ENCODE measurements around the gene HDAC4. TPM values are rescaled to one million over a fixed set of nuclear protein-coding genes. Genes with fewer than 3 reads are reported as not detected.

The HDAC4 gene
- total and polyA plus RNA-seq, 9 of the 15 experiments (the other 6 are each of a cell fraction or from before 2014, with no cell fraction given): 0.11 to 20.2 (median 4.0) TPM

DNA sequence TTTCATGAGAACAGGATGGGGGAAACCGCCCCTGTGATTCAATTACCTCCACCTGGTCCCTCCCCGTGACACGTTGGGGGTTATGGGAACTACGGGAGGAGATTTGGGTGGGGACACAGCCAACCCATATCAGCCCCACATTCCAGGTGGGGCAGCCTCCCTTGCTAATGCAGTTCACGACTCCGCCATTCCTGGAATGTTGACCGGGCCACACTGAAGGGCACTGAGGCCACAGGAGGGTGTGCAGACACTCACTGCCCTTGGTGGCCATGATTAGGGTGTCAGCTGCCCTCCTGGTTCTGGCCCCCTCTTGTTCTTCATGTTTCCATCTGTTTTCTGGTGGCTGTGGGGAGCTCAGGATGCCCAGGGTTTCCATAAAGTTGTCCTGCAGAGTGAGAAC lies 376.6 kb downstream of the HDAC4 start:
- no peak for ATAC-seq
- no peaks in the 10 kb centered on the region for H3K9me3 ChIP-seq (replicated peaks; ENCODE audit: control insufficient read depth, insufficient read depth, low read depth, low read length)
- no peaks in the 10 kb centered on the region for H3K79me2 ChIP-seq (ENCODE audit: control insufficient read depth, insufficient read depth, low read length)
- H3K4me3 ChIP-seq: no peak overlapping the region
- no peak overlapping the region for H3K27ac ChIP-seq (ENCODE audit: extremely low read depth, low read depth, low read length)
- no TSS peak for BruUV-seq (replicated peaks)
- WGBS (ENCODE audit: insufficient coverage, low coverage, missing lambda C conversion rate): 0% methylated on average over 6 of the region's 7 CpGs
- CTCF ChIA-PET (ENCODE audit: low intra/inter-chr PET ratio): no interaction called here
- POLR2A ChIA-PET: interaction anchor here (0.7 kb wide), 1 partner anchor 100 kb away, joined by 3 read pairs; no protein-coding TSS in a partner anchor
- no peak overlapping the region for H3K4me2 ChIP-seq (ENCODE audit: insufficient read depth, low read length)
- in situ Hi-C loops (cut with MboI): no loop called here
- peaks cover 15 to 80% of the 10 kb centered on the region in 2 experiments; a peak in 4 of 5 replicates for H3K27me3 ChIP-seq (ENCODE audit: control insufficient read depth in 2 of 2, insufficient read depth in 2 of 2, low read length in 2 of 2)
- intact Hi-C loops (cut with micrococcal nuclease): no loop called here
- no peaks in the 10 kb centered on the region for H3K36me3 ChIP-seq (ENCODE audit: control insufficient read depth, insufficient read depth, low read length)
- no peak overlapping the region for H2AFZ ChIP-seq (ENCODE audit: low read depth, low read length)
- no peak for DNase-seq (ENCODE audit: extremely low read depth in 1 of 4, low spot score in 3 of 4)
- no peaks in the 10 kb centered on the region for H3K9me1 ChIP-seq (ENCODE audit: control insufficient read depth, insufficient read depth, low read length)
- H3K9ac ChIP-seq (ENCODE audit: insufficient read depth in 1 of 2, low read depth in 2 of 2, low read length in 2 of 2): no peak overlapping the region
- no peak for FAIRE-seq
- H3K4me1 ChIP-seq (replicated peaks in 1 of 2; ENCODE audit: control insufficient read depth in 2 of 2, insufficient read depth in 2 of 2, low read length in 2 of 2): peaks cover 0 to 4% of the 10 kb centered on the region in 2 experiments; a peak in 2 of 5 replicates
- H4K20me1 ChIP-seq (replicated peaks; ENCODE audit: control insufficient read depth, insufficient read depth, low read length): no peaks in the 10 kb centered on the region
- TF ChIP-seq ELK3 (CRISPR knock-in tag; IDR thresholded peaks at IDR 0.05) (no peak), MIER1 (IDR thresholded peaks at IDR 0.05; ENCODE audit: low read depth) (no peak), POLR2AphosphoS2 (IDR thresholded peaks at IDR 0.05; ENCODE audit: low read length) (no peak), RREB1 (CRISPR knock-in tag; IDR thresholded peaks at IDR 0.05) (no peak)
- TF ChIP-seq, protein P1, sequence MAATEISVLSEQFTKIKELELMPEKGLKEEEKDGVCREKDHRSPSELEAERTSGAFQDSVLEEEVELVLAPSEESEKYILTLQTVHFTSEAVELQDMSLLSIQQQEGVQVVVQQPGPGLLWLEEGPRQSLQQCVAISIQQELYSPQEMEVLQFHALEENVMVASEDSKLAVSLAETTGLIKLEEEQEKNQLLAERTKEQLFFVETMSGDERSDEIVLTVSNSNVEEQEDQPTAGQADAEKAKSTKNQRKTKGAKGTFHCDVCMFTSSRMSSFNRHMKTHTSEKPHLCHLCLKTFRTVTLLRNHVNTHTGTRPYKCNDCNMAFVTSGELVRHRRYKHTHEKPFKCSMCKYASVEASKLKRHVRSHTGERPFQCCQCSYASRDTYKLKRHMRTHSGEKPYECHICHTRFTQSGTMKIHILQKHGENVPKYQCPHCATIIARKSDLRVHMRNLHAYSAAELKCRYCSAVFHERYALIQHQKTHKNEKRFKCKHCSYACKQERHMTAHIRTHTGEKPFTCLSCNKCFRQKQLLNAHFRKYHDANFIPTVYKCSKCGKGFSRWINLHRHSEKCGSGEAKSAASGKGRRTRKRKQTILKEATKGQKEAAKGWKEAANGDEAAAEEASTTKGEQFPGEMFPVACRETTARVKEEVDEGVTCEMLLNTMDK (IDR thresholded peaks at IDR 0.05; ENCODE audit: borderline replicate concordance, insufficient read depth, low read depth, low read length, poor library complexity, severe bottlenecking): no peak
- TF ChIP-seq, protein P2, sequence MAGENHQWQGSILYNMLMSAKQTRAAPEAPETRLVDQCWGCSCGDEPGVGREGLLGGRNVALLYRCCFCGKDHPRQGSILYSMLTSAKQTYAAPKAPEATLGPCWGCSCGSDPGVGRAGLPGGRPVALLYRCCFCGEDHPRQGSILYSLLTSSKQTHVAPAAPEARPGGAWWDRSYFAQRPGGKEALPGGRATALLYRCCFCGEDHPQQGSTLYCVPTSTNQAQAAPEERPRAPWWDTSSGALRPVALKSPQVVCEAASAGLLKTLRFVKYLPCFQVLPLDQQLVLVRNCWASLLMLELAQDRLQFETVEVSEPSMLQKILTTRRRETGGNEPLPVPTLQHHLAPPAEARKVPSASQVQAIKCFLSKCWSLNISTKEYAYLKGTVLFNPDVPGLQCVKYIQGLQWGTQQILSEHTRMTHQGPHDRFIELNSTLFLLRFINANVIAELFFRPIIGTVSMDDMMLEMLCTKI (IDR thresholded peaks at IDR 0.05; ENCODE audit: partially characterized antibody): no peak
